Activated effector memory CD4-positive, alpha-beta T cell treated with Interleukin-2 at 50 U/mL for 16 hours (primary cell): ENCODE measurements around the gene TXNDC15.
A peak's percentile ranks its signal among the peaks of the same experiment; 100 is the strongest.
"Not testable (repeated sequence)": the region's sequence is repeated elsewhere in the genome, so short reads cannot be mapped to it uniquely, and the experiment has no call there.

Source experiments
- DNase-seq: peaks from one replicate; pipeline ENCODE4 v3.0.0-alpha.2; 2020

Gene TXNDC15, protein sequence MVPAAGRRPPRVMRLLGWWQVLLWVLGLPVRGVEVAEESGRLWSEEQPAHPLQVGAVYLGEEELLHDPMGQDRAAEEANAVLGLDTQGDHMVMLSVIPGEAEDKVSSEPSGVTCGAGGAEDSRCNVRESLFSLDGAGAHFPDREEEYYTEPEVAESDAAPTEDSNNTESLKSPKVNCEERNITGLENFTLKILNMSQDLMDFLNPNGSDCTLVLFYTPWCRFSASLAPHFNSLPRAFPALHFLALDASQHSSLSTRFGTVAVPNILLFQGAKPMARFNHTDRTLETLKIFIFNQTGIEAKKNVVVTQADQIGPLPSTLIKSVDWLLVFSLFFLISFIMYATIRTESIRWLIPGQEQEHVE

DNA sequence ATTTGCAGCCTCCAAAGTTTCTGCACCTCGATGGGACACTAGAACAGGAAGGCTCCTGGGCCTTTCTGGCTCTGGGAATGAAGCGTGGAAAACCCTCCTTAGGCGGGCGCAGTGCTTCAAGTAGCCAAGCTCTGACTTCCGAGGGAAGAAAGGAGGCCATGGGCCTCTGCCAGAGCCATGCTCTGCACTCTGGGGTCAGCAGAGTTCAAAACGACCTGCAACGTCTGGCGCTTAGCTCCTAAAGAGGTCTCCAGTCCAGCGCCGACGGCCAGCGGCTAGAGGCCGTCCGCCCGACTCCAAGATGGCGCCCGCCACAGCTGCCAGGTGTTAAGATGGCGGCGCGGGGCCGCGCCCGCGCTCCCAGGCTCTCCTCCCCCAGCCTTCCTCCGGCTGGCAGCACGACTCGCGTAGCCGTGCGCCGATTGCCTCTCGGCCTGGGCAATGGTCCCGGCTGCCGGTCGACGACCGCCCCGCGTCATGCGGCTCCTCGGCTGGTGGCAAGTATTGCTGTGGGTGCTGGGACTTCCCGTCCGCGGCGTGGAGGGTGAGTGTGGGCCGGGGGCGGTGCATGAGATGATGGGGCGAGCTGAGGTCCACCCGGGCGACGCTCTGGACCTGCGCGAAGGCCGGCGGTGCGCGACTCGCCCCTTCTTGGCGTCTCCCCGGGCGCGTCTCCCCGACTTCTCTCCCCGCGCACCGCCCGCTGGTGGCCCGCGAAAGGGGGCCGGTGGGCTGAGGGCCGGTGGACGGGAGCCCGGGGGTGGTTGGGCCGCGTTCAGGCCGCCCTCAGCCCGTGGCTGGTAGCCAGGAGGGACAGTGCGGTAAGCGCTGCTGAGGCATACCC lies at the start of gene TXNDC15:
Gene TXNDC15, plus strand, starts transcription at position 385 of the 844 bp plus-strand sequence. Its CDS starts 57 bp downstream, at position 442.
- peak; percentile 78 for DNase-seq

DNA sequence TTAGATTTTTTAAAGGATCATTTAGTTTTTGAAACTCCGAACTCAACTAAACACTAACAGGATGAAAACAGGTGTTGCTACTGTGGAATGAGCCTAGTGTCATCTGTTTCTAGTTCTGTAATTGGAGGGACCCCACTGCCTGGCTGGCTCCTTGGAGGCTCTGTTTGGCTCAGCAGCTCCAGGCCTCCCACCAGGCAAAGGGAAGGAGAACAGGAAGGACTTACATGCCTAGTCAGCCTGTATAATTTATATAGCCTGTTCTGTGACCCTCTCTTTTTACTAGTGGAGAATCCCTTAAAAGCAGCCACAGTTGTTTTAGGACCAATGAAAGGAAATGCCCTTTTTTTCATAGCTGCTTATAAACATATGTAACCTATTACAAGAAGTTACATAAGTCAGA lies 49.5 kb upstream of the TXNDC15 start:
- no peak for DNase-seq

DNA sequence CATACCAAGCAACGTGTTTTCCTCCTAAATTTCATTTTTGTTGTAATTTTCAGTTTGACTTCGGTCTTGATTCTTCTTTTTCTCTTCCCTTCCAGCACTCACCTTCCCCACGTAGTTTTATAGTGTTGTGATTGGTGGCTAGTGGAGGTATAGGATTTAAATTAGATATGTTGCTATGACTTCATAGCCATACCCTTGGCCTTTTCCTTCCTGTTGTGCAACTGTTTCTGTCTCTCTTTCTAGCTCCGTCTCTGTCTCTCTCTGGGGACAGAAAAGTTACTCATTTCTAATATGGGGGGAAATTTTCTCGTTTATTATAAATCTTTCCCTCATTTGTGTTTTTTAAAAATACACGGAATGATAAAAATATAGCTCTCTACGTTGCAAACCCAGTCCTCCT lies 49.0 kb upstream of the TXNDC15 start:
- no peak for DNase-seq

GRCh38 chr5:134833340-134834032 lies 40.7 kb upstream of the TXNDC15 start:
- no peak for DNase-seq

- no peak for DNase-seq
Measured at GRCh38 chr5:134835623-134836022, 38.5 kb upstream of the TXNDC15 start.

DNA sequence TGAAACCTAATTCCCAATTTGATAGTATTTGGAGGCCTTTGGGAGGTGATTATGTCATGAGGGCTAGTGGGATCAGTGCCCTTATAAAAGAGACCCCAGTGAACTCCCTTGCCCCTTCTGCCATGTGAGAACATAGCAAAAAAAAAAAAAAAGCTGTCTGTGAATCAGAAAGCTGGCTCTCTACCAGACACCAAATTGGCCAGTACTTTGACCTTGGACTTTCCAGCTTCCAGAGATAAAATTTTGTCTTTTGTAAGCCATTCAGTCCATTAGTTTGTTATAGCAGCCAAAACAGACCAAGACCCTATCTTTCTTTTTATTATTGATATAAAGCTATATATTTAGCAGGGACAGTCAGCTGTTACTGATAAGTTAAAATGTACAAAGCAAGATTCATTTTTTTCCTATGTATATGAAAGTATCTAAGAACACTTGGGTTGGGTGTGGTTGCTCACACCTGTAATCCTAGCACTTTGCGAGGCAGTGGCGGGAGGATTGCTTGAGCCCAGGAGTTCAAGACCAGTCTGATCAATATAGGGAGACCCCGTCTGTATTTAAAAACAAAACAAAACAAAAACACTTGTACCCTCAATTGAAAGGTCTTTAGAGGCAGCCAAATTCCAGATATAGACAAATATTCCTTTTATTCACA lies 36.5 kb upstream of the TXNDC15 start:
- no peak for DNase-seq

DNA sequence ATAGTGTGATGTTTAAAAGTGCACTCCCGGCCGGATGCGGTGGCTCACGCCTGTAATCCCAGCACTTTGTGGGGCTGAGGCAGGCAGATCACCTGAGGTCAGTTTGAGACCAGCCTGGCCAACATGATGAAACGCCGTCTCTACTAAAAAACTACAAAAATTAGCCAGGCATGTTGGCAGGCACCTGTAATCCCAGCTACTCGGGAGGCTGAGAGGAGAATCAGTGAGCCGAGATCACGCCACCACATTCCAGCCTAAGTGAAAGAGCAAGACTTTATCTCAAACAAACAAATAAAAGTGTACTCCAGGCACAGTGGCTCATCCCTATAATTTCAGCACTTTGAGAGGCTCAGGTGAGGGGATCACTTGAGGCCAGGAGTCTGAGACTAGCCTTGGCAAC lies 35.8 kb upstream of the TXNDC15 start:
- not testable (repeated sequence) for DNase-seq

GRCh38 chr5:134840811-134841210 lies 33.4 kb upstream of the TXNDC15 start:
- no peak for DNase-seq

- no peak for DNase-seq
Measured at GRCh38 chr5:134844252-134844651, 29.9 kb upstream of the TXNDC15 start.

DNA sequence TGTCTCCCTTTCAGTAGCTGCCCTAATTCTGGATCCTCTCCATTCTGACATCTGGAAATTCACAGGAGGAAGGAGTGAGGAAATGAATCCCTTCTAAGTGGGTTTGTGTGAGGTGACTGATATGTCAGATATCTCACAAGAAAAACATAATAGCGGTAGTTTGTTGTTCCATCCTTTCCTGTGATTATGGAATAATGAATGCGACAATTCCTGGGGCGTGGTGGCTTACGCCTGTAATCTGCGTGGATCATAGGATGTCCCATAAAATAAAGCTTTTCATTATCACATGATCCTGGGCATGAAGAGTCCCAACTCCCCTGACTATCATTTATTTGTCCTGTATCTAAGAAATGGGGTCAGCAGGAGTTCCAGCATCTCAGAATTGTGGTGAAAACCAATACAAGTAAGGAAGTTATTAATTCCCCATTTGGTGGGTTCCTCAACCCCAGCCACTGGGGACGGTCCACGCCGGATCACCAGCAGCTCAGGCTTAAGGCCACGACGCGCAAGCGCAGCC lies 28.8 kb upstream of the TXNDC15 start:
- no peak for DNase-seq

DNA sequence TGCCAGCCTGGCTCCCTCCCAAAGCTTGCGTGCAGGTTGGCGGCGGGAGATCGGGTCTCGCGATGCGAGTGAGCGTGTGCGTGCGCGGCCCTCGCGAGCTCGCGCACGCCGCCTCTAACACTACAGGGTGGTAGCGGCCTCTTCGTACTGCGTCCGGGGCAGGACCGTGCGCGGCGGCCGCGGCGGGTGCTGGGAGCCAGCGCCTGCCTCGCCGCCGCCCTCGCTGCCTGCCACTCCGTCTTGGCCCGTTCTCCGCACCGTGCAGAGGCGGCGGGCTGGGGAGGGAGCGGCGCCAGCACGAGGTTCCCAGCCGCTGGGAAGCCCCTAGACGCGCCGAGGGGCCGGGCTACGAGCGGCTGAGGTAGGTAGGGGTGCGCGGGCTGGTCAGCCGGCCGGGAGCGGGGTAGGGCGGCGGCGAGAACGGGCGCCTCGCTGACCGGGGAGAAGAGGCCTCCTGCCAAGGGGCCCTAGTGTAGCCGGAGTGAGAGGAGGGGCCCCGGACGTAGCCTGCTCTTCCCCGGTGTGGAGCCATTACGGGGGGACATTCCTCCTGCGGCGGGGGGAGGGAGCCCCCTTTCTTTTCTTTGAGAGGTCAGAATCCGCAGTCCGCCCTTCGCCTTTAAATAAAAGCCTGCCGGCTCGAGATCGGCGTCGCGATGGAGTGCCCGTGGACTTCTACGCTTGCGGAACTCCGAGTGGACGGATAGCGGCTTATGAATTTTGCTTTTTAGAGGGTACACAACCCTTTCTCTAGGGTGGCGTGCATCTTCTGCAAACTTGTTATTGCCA lies 28.1 kb upstream of the TXNDC15 start, which contains the start of gene C5orf24:
Gene C5orf24, plus strand, starts transcription at position 117 of the 789 bp plus-strand sequence. CDS start 8,933 bp downstream, outside the sequence.
- DNase-seq, result peak; percentile 90

GRCh38 chr5:134846641-134846960 lies 27.6 kb upstream of the TXNDC15 start:
- DNase-seq, result no peak

GRCh38 chr5:134849434-134849933 lies 24.7 kb upstream of the TXNDC15 start:
- not testable (repeated sequence) for DNase-seq

GRCh38 chr5:134851307-134851923 lies 22.8 kb upstream of the TXNDC15 start:
- DNase-seq, result no peak

DNA sequence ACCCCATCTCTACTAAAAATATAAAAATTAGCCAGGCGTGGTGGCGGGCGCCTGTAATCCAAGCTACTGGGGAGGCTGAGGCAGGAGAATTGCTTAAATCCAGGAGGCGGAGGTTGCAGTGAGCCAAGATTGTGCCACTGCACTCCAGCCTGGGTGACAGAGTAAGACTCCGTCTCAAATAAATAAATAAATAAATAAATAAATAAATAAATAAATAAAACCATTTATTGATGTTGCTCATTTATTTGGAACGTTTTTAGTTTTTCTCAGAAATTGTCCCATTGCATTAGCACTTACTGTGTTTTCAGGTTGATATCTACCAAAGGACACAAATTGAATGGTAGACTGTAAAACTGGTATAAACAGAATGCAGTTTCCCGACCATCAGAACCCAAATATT lies 17.7 kb upstream of the TXNDC15 start:
- not testable (repeated sequence) for DNase-seq

- no peak for DNase-seq
Measured at GRCh38 chr5:134857401-134857800, 16.8 kb upstream of the TXNDC15 start.

- no peak for DNase-seq
Measured at GRCh38 chr5:134864707-134865106, 9.5 kb upstream of the TXNDC15 start.

DNA sequence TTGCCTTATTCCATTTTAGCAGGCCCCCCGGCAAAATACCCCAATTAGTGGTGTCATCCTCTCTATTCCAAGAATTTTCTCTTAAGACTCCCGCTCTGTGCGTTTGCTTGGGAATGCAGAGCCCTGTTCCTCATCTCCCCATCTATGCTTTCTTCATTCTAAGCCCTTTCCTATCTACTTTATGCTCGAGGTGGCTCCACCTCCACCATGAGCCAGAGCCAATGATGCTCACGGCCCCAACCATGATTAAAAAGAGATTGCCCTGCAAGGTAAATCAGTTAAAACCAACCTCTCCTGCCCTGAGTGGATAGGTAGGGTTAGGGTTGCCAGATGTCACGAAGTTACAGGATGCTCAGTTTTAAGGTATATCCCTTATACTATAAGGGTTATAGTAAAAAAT lies 677 bp upstream of the TXNDC15 start:
- no peak for DNase-seq

- DNase-seq, result peak; percentile 15
Measured at GRCh38 chr5:134874831-134875655, 872 bp downstream of the TXNDC15 start.

- DNase-seq, result no peak
Measured at GRCh38 chr5:134877159-134877558, 3.0 kb downstream of the TXNDC15 start.
